ENCODE measurements around the gene C1QTNF9.

The C1QTNF9 gene

GRCh38 chr13:24274452-24275021, 34.8 kb upstream of the C1QTNF9 start:
- TF ChIP-seq, protein P1, sequence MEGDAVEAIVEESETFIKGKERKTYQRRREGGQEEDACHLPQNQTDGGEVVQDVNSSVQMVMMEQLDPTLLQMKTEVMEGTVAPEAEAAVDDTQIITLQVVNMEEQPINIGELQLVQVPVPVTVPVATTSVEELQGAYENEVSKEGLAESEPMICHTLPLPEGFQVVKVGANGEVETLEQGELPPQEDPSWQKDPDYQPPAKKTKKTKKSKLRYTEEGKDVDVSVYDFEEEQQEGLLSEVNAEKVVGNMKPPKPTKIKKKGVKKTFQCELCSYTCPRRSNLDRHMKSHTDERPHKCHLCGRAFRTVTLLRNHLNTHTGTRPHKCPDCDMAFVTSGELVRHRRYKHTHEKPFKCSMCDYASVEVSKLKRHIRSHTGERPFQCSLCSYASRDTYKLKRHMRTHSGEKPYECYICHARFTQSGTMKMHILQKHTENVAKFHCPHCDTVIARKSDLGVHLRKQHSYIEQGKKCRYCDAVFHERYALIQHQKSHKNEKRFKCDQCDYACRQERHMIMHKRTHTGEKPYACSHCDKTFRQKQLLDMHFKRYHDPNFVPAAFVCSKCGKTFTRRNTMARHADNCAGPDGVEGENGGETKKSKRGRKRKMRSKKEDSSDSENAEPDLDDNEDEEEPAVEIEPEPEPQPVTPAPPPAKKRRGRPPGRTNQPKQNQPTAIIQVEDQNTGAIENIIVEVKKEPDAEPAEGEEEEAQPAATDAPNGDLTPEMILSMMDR (conservative IDR thresholded peaks at IDR 0.05; ENCODE audit: control insufficient read depth, insufficient read depth, low read depth, low read length): no peak
- H3K4me3 ChIP-seq (ENCODE audit: control insufficient read depth, low read depth, low read length): no peak overlapping the region
- DNase-seq (ENCODE audit: low read depth): no peak

- H3K4me3 ChIP-seq (ENCODE audit: control insufficient read depth, low read depth, low read length): no peak overlapping the region
- TF ChIP-seq, protein P1 (conservative IDR thresholded peaks at IDR 0.05; ENCODE audit: control insufficient read depth, insufficient read depth, low read depth, low read length): no peak
- no peak for DNase-seq (ENCODE audit: low read depth)
Measured at GRCh38 chr13:24275041-24275440, 34.3 kb upstream of the C1QTNF9 start.

DNA sequence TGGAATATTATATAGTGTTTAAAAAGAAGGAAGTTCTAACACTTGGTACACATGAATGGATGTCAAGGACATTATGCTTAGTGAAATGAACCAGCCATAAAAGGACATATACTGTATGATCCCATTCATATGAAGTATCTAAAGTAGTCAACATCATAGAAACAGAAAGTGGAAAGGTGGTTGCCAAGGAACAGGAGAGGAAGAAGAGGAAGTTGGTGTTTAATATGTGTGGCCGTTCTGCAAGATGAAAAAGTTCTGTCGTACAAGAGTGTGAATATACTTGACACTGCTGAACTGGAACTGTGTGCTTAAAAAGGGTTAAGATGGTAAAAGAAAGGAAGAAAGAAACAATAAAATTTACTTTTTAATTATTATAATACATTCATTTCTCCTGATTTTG, 33.1 kb upstream of the C1QTNF9 start:
- TF ChIP-seq, protein P1 (conservative IDR thresholded peaks at IDR 0.05; ENCODE audit: control insufficient read depth, insufficient read depth, low read depth, low read length): no peak
- DNase-seq (ENCODE audit: low read depth): no peak

GRCh38 chr13:24276861-24277260, 32.5 kb upstream of the C1QTNF9 start:
- DNase-seq (ENCODE audit: low read depth): no peak
- TF ChIP-seq, protein P1 (conservative IDR thresholded peaks at IDR 0.05; ENCODE audit: control insufficient read depth, insufficient read depth, low read depth, low read length): no peak

More for the DNA sequence above, 33.1 kb upstream of the C1QTNF9 start:
- H3K4me3 ChIP-seq (ENCODE audit: control insufficient read depth, low read depth, low read length): no peak overlapping the region

DNA sequence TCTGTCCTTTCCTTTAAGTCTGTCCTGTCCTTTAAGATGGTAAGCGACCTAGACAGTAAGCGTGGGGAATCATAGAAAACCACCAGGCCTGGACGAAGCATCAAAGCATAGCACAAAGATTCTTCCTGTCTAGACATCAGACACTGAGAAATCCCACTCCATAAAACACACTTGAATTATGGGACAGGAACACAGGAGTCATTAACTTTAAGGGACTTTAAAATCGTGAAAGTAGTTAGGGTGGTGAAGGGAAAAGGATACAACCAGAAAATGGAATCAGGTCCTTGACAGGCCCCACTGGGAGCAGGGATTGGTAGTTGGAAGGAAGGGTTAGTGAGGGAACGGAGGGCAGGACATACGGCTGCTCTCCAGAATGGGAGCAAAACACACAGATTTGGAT, 31.6 kb upstream of the C1QTNF9 start:
- DNase-seq (ENCODE audit: low read depth): no peak
- H3K4me3 ChIP-seq (ENCODE audit: control insufficient read depth, low read depth, low read length): no peak overlapping the region
- TF ChIP-seq, protein P1 (conservative IDR thresholded peaks at IDR 0.05; ENCODE audit: control insufficient read depth, insufficient read depth, low read depth, low read length): no peak

More at GRCh38 chr13:24276861-24277260, 32.5 kb upstream of the C1QTNF9 start:
- no peak overlapping the region for H3K4me3 ChIP-seq (ENCODE audit: control insufficient read depth, low read depth, low read length)

- no peak overlapping the region for H3K4me3 ChIP-seq (ENCODE audit: control insufficient read depth, low read depth, low read length)
- TF ChIP-seq, protein P1 (conservative IDR thresholded peaks at IDR 0.05; ENCODE audit: control insufficient read depth, insufficient read depth, low read depth, low read length): no peak
- DNase-seq (ENCODE audit: low read depth): no peak
Measured at GRCh38 chr13:24279327-24280110, 29.9 kb upstream of the C1QTNF9 start.
